22Rv1 (cell line): ENCODE data around the gene B4GALT3.
A peak's percentile ranks its signal among the peaks of the same experiment; 100 is the strongest.

Experiments
- H3K27ac ChIP-seq: fragments of 450-650 bp; 2 replicates; pipeline ENCODE4 v1.5.1; 2017
- ZFX ChIP-seq: fragments of 450-650 bp; IDR thresholded peaks from 2 replicates; pipeline ENCODE4 v1.6.1; 2017; ENCODE audit warnings: antibody characterized with exemption, borderline replicate concordance
- TF ChIP-seq, protein P1 (sequence below): fragments of 450-650 bp; IDR thresholded peaks from 2 replicates; pipeline ENCODE4 v1.5.1; 2017; ENCODE audit warnings: mild to moderate bottlenecking

B4GALT3 gene

GRCh38 chr1:161164901-161165610, 12.3 kb downstream of the B4GALT3 start:
- TF ChIP-seq, protein P1, sequence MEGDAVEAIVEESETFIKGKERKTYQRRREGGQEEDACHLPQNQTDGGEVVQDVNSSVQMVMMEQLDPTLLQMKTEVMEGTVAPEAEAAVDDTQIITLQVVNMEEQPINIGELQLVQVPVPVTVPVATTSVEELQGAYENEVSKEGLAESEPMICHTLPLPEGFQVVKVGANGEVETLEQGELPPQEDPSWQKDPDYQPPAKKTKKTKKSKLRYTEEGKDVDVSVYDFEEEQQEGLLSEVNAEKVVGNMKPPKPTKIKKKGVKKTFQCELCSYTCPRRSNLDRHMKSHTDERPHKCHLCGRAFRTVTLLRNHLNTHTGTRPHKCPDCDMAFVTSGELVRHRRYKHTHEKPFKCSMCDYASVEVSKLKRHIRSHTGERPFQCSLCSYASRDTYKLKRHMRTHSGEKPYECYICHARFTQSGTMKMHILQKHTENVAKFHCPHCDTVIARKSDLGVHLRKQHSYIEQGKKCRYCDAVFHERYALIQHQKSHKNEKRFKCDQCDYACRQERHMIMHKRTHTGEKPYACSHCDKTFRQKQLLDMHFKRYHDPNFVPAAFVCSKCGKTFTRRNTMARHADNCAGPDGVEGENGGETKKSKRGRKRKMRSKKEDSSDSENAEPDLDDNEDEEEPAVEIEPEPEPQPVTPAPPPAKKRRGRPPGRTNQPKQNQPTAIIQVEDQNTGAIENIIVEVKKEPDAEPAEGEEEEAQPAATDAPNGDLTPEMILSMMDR, result no peak
- TF ChIP-seq ZFX, result no peak
- peak overlapping the region; percentile 79 for H3K27ac ChIP-seq

GRCh38 chr1:161163793-161164192, 13.5 kb downstream of the B4GALT3 start:
- TF ChIP-seq, protein P1, result no peak
- TF ChIP-seq ZFX, result no peak
- peak overlapping the region; percentile 79 for H3K27ac ChIP-seq

- TF ChIP-seq, protein P1, result no peak
- no peak for TF ChIP-seq ZFX
- H3K27ac ChIP-seq, result peak overlapping the region; percentile 79; the same call in 1 of the 2 replicates
Measured at GRCh38 chr1:161162806-161163205, 14.5 kb downstream of the B4GALT3 start.

DNA sequence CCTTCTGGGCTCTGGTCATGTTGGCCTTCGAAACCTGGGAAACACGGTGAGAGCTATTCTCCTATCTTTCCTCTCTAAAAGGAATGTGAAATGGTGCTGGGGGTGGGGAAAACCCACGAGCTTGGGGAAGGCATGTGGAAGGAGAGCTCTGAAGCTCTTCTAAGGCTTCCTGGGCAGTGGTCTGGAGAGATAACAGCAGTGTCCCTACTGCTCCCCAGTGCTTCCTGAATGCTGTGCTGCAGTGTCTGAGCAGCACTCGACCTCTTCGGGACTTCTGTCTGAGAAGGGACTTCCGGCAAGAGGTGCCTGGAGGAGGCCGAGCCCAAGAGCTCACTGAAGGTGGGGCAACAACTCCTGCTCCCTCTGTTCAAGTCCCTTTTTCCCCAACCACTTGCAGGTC, 15.3 kb downstream of the B4GALT3 start:
- H3K27ac ChIP-seq, result peak overlapping the region; percentile 79; the same call in 1 of the 2 replicates
- TF ChIP-seq, protein P1, result no peak
- TF ChIP-seq ZFX, result no peak

DNA sequence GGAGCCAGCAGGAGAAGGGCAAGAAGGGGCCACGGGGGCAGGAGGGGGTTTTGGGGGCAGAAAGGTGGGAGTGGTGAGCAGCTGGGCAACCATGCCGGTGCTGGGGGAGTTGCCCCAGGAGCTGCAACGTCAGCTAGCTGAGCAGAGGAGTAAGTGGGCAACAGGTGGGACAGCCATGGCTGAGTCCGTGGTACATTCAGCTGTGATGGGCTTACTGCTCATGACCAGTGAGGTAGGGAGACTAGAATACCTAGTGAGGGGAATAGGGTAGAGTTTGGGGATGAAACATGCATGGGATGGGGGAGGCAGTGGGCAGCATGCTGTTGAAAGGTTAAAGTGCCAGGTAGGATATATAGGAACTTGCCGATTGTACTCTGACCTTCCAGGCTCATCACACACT, 15.7 kb downstream of the B4GALT3 start:
- no peak overlapping the region for H3K27ac ChIP-seq
- TF ChIP-seq, protein P1, result no peak

DNA sequence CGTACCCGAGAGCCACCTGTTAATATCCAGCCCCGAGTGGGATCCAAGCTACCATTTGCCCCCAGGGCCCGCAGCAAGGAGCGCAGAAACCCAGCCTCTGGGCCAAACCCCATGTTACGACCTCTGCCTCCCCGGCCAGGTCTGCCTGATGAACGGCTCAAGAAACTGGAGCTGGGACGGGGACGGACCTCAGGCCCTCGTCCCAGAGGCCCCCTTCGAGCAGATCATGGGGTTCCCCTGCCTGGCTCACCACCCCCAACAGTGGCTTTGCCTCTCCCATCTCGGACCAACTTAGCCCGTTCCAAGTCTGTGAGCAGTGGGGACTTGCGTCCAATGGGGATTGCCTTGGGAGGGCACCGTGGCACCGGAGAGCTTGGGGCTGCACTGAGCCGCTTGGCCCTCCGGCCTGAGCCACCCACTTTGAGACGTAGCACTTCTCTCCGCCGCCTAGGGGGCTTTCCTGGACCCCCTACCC, 16.6 kb downstream of the B4GALT3 start:
- TF ChIP-seq, protein P1, result no peak
- no peak for TF ChIP-seq ZFX

DNA sequence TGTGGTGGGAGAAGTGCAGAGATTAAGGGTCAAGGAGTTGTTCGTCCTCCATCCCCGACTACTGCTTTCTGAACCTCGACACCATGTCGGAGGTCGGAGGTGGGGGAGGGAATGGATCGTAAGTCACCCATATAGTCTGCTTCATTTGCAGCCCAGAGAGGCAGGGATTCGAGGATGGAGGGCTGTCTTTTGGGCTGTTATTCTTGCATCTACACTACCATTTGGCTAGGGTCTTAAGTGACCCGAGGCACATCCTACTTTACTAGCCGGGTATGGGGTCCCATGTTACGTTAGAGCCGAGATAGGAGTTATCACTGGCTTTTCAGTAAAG, 17.4 kb downstream of the B4GALT3 start:
- TF ChIP-seq, protein P1, result no peak
- no peak for TF ChIP-seq ZFX
- peak overlapping the region; percentile 78 for H3K27ac ChIP-seq

More for the DNA sequence above, 16.6 kb downstream of the B4GALT3 start:
- peak overlapping the region; percentile 78; the same call in 1 of the 2 replicates for H3K27ac ChIP-seq
